Esophagus muscularis mucosa (tissue), 4 donors: ENCODE measurements around the gene DAD1. TPM values are rescaled to one million over a fixed set of nuclear protein-coding genes. Genes with fewer than 3 reads are reported as not detected.

Source experiments
- DNase-seq: peaks from one replicate; pipeline ENCODE4 v3.0.0-alpha.2; 2017; ENCODE audit errors: extremely low spot score
- H3K27ac ChIP-seq, 4 donors: fragments of 200-600 bp; sonication (generic); replicated peaks in 1 of 4; 1 replicate in 3 of 4; 2 replicates in 1 of 4; pipeline ENCODE4 v1.5.1; 2016 to 2019; ENCODE audit warnings: mild to moderate bottlenecking in 1 of 4
- H3K27me3 ChIP-seq, 4 donors: fragments of 200-600 bp; sonication (generic); one replicate each; pipeline versions ENCODE4 v1.5.1 to v1.6.0; 2016 to 2019
- H3K36me3 ChIP-seq, 4 donors: fragments of 200-600 bp; sonication (generic); one replicate each; pipeline ENCODE4 v1.5.1; 2016 to 2019
- H3K4me1 ChIP-seq, 4 donors: fragments of 200-600 bp; sonication (generic); one replicate each; pipeline ENCODE4 v1.5.1; 2016 to 2019
- H3K4me3 ChIP-seq, 4 donors: fragments of 200-600 bp; sonication (generic); 1 replicate in 2 of 4; 2 replicates in 2 of 4; pipeline ENCODE4 v1.5.1; 2016 to 2019; ENCODE audit warnings: mild to moderate bottlenecking in 4 of 4, moderate library complexity in 1 of 4
- H3K9me3 ChIP-seq, 4 donors: fragments of 200-600 bp; sonication (generic); 1 replicate in 3 of 4; 2 replicates in 1 of 4; pipeline ENCODE4 v1.5.1; 2016 to 2019
- EP300 ChIP-seq: sonication (generic); formaldehyde crosslinking; IDR thresholded peaks from one replicate; pipeline ENCODE4 v1.6.1; 2017; ENCODE audit warnings: antibody characterized with exemption
- POLR2A ChIP-seq: fragments of 450-650 bp; IDR thresholded peaks from one replicate; pipeline ENCODE4 v1.6.1; 2017; ENCODE audit warnings: antibody characterized with exemption, moderate library complexity, mild to moderate bottlenecking, low read depth
- POLR2AphosphoS5 ChIP-seq, 2 donors: sonication (generic); formaldehyde crosslinking; IDR thresholded peaks; one replicate each; pipeline ENCODE4 v1.6.1; 2017; ENCODE audit warnings: antibody characterized with exemption in 2 of 2
- WGBS: methylation state at CpG from one replicate; pipeline ENCODE4 v1.1.5; 2018; 5-methylcytosine and 5-hydroxymethylcytosine counted together
- intact Hi-C: fragments of 100-400 bp; cut with DNase I; formaldehyde crosslinking; loops from one replicate; pipeline ENCODE4 v1.15.1; 2023
- total RNA-seq, 4 donors: library from RNA; depleted of rRNA; stranded (reverse); fragments of >200 nt; gene quantifications; one replicate each; pipeline versions ENCODE4 v1.1.0 to v1.2.1, GENCODE V29; 2016
- TF ChIP-seq, protein P1 (sequence below), 3 experiments: fragments of 200-600 bp in 2 of 3; fragments of 450-650 bp in 1 of 3; sonication (generic) in 2 of 3; IDR thresholded peaks; one replicate each; pipeline ENCODE4 v1.5.1; 2017 to 2019; ENCODE audit warnings: antibody characterized with exemption in 3 of 3, mild to moderate bottlenecking in 2 of 3, moderate library complexity in 1 of 3

The DAD1 gene
- total RNA-seq, 4 donors from 2014 or later: 118 to 154 (median 131) TPM

DNA sequence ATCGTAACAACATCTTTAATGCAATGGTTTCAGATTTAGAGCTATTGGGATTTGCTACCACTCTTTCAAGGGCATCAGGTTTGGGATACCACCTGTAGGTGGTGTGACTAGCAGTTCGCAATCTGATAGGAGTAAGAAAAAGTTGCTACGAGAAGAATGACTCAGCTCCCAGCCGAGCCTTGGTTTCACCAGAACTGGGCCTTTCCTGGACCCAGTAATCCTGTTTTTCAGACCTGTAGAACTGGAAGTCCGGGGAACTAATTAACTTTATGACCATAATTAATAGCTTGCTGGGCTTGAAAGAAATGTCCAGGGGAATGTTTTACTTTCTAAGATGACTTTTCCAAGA lies 9.8 kb upstream of the DAD1 start:
- peak overlapping the region; percentile 65 to 84 (median 73) for H3K4me3 ChIP-seq
- no peaks in the 10 kb centered on the region for H3K9me3 ChIP-seq
- whole genome bisulfite sequencing: 0% methylated on average over 5 of the region's 5 CpGs
- H3K27me3 ChIP-seq: no peaks in the 10 kb centered on the region
- peaks cover 19 to 26% (median 25%) of the 10 kb centered on the region in 4 donors for H3K36me3 ChIP-seq
- no peak for DNase-seq
- H3K27ac ChIP-seq: peak overlapping the region; percentile 85 to 91 (median 89)
- intact Hi-C loops: no loop called here
- TF ChIP-seq POLR2AphosphoS5 (IDR thresholded peaks at IDR 0.05) (peak; percentile 56 to 57), POLR2A (no peak)
- TF ChIP-seq, protein P1, sequence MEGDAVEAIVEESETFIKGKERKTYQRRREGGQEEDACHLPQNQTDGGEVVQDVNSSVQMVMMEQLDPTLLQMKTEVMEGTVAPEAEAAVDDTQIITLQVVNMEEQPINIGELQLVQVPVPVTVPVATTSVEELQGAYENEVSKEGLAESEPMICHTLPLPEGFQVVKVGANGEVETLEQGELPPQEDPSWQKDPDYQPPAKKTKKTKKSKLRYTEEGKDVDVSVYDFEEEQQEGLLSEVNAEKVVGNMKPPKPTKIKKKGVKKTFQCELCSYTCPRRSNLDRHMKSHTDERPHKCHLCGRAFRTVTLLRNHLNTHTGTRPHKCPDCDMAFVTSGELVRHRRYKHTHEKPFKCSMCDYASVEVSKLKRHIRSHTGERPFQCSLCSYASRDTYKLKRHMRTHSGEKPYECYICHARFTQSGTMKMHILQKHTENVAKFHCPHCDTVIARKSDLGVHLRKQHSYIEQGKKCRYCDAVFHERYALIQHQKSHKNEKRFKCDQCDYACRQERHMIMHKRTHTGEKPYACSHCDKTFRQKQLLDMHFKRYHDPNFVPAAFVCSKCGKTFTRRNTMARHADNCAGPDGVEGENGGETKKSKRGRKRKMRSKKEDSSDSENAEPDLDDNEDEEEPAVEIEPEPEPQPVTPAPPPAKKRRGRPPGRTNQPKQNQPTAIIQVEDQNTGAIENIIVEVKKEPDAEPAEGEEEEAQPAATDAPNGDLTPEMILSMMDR (IDR thresholded peaks at IDR 0.05): peak; percentile 27 to 36 (median 36)
- H3K4me1 ChIP-seq: peaks cover 16 to 46% (median 30%) of the 10 kb centered on the region in 4 donors

DNA sequence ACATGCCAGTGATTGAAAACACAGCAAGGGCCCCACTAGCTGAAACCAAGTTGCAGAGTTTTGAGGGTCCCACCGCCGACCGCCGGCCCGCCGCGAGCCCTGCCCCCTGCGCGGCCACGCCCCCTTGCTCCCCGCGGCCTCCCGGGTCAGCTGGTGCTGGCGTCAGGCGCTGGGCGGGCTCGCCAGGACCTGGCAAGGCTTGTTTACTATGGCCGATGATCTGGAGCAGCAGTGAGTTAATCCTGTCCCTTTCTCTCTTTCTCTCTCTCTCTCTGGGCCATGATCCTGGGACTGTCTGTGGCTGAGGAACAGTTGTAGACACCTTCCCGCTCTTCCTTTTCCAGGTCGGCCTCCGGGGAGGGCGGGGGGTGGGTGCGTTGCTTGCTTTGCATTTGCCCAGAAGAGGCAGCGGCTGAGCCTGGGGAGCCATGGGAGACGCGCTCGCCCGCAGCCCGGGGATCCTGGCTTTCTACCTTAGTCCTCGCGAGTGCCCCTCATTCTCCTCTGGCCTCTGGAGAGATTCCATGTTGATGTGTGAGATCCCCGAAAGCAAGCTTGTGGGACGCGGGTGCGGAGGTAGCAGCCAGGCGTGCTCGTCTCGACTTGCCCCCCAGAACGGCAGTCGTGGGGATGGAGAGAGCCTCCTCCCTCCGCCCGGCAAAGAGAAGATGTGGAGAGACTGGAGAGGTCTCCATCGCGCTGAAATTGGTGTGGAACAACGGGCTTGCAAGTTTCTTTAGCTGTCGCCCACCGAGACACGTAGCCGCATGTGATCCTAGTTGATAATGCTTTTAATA lies 9.3 kb upstream of the DAD1 start, which contains the start of gene ABHD4:
ABHD4 (plus strand) TSS at position 202 of the 797 bp plus-strand sequence; CDS start at position 209, 7 bp downstream.
- peak within 1 kb of the TSS; percentile 85 to 91 (median 89) for H3K27ac ChIP-seq
- H3K4me1 ChIP-seq: peaks cover 16 to 46% (median 30%) of the 10 kb centered on the region in 4 donors
- peak; percentile 94 for DNase-seq
- TF ChIP-seq, protein P1 (IDR thresholded peaks at IDR 0.05): no peak
- TF ChIP-seq POLR2AphosphoS5 (IDR thresholded peaks at IDR 0.05): peak; percentile 90 to 91
- intact Hi-C loops: no loop called here
- peaks cover 13 to 20% (median 20%) of the 10 kb centered on the region in 4 donors for H3K36me3 ChIP-seq
- peak within 1 kb of the TSS; percentile 65 to 84 (median 73) for H3K4me3 ChIP-seq
- no peaks in the 10 kb centered on the region for H3K9me3 ChIP-seq
- WGBS: 0% methylated on average over 4 of the region's 49 CpGs
- no peaks in the 10 kb centered on the region for H3K27me3 ChIP-seq

DNA sequence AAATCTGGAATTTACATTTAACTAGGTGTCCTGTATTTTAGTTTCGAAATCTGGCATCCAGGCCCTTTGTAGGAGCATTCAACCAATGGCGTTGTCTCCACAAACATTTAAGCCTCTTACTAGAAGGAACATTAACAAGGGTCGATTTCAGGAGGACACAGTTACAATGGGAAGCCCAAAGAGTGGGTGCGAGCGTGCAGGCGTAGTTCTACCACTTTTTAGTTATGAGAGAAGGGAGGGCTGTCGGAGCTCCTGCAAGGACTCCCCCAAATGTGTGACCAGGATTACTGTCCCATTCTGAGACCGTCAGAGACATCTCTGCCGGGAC lies 8.7 kb upstream of the DAD1 start:
- intact Hi-C loops: no loop called here
- Histone ChIP-seq H3K36me3 (peaks cover 7 to 15% (median 14%) of the 10 kb centered on the region in 4 donors), H3K27ac (peak overlapping the region; percentile 85 to 91 (median 89)), H3K27me3 (no peaks in the 10 kb centered on the region), H3K9me3 (no peaks in the 10 kb centered on the region), H3K4me1 (peaks cover 16 to 46% (median 30%) of the 10 kb centered on the region in 4 donors), H3K4me3 (peak overlapping the region; percentile 65 to 84 (median 73))
- 18% methylated on average over 9 of the region's 9 CpGs for WGBS
- no peak for TF ChIP-seq POLR2A
- TF ChIP-seq, protein P1 (IDR thresholded peaks at IDR 0.05): no peak
- no peak for TF ChIP-seq EP300
- TF ChIP-seq POLR2AphosphoS5 (IDR thresholded peaks at IDR 0.05): no peak
- no peak for DNase-seq

DNA sequence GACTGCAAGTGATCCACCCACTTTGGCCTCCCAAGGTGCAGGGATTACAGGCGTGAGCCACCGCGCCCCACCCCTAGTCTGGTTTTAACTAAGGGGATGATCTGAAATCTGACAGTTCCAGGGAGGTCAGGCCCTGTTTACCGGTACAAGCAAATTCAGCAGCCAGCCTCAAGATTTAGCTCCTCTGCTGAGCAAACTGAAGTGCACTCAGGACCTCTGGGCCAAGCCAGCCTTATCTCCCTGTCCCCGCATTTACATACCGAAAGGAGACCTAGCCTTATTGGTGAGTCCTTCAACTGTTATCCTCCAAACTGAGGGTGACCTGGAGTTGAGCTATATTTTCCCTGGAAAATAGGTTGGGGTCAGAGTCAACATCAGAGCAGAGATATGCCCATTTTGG lies 8.2 kb upstream of the DAD1 start:
- Histone ChIP-seq H3K27ac (no peak overlapping the region), H3K4me1 (peaks cover 16 to 44% (median 30%) of the 10 kb centered on the region in 4 donors), H3K27me3 (no peaks in the 10 kb centered on the region), H3K36me3 (peaks cover 5 to 10% (median 9%) of the 10 kb centered on the region in 4 donors), H3K9me3 (no peaks in the 10 kb centered on the region), H3K4me3 (peak overlapping the region in 2 of 4 donors; percentile 65 to 80)
- intact Hi-C loops: no loop called here
- TF ChIP-seq POLR2A: no peak
- TF ChIP-seq EP300: no peak
- TF ChIP-seq POLR2AphosphoS5 (IDR thresholded peaks at IDR 0.05): no peak
- TF ChIP-seq, protein P1 (IDR thresholded peaks at IDR 0.05): no peak
- WGBS: 83% methylated on average over 5 of the region's 6 CpGs
- DNase-seq: no peak
